SK-N-SH treated with all-trans-retinoic acid at 6 μM for 48 hours (cell line): ENCODE results near the gene EIF5.

Experiments
- ATAC-seq: fragments of 200-7000 bp; cut with Tn5 transposase; 3 replicates; pipeline ENCODE4 v1.9.1; 2020; ENCODE audit warnings: mild to moderate bottlenecking, moderate library complexity
- BACH2 ChIP-seq: fragments of 250-450 bp; sonication (Bioruptor Pico); IDR thresholded peaks from 2 replicates; pipeline ENCODE4 v1.9.0; 2021; ENCODE audit warnings: mild to moderate bottlenecking, borderline replicate concordance
- CSDC2 ChIP-seq: fragments of 250-450 bp; sonication (Bioruptor Pico); IDR thresholded peaks from 2 replicates; pipeline ENCODE4 v1.5.0; 2020; ENCODE audit warnings: mild to moderate bottlenecking, moderate library complexity
- ESRRG ChIP-seq: fragments of 250-450 bp; sonication (Bioruptor Pico); IDR thresholded peaks from 2 replicates; pipeline ENCODE4 v1.6.1; 2021; ENCODE audit warnings: mild to moderate bottlenecking
- GLIS3 ChIP-seq: fragments of 250-450 bp; sonication (Bioruptor Pico); IDR thresholded peaks from 2 replicates; pipeline ENCODE4 v1.5.0; 2020; ENCODE audit warnings: mild to moderate bottlenecking, moderate library complexity
- ISL1 ChIP-seq: fragments of 250-450 bp; sonication (Bioruptor Pico); IDR thresholded peaks from 2 replicates; pipeline ENCODE4 v2.1.2; 2022; ENCODE audit warnings: mild to moderate bottlenecking, moderate library complexity
- OSR1 ChIP-seq: fragments of 250-450 bp; sonication (Bioruptor Pico); IDR thresholded peaks from 2 replicates; pipeline ENCODE4 v1.8.0; 2022; ENCODE audit warnings: moderate library complexity, mild to moderate bottlenecking, inconsistent platforms
- PATZ1 ChIP-seq: fragments of 250-450 bp; sonication (Bioruptor Pico); IDR thresholded peaks from 2 replicates; pipeline ENCODE4 v1.8.0; 2020; ENCODE audit warnings: mild to moderate bottlenecking, moderate library complexity, borderline replicate concordance
- PPARA ChIP-seq: fragments of 250-450 bp; sonication (Bioruptor Pico); IDR thresholded peaks from 2 replicates; pipeline ENCODE4 v1.5.0; 2020; ENCODE audit warnings: mild to moderate bottlenecking, borderline replicate concordance
- RARB ChIP-seq: fragments of 250-450 bp; sonication (Bioruptor Pico); IDR thresholded peaks from 2 replicates; pipeline ENCODE4 v1.8.0; 2021; ENCODE audit warnings: mild to moderate bottlenecking, moderate library complexity
- SNAI2 ChIP-seq: fragments of 250-450 bp; sonication (Bioruptor Pico); IDR thresholded peaks from 2 replicates; pipeline ENCODE4 v1.5.0; 2020; ENCODE audit warnings: mild to moderate bottlenecking, moderate library complexity
- TCF4 ChIP-seq: fragments of 250-450 bp; sonication (Bioruptor Pico); IDR thresholded peaks from 2 replicates; pipeline ENCODE4 v1.8.0; 2021; ENCODE audit warnings: mild to moderate bottlenecking, moderate library complexity, borderline replicate concordance
- TOX ChIP-seq: fragments of 250-450 bp; sonication (Bioruptor Pico); IDR thresholded peaks from 2 replicates; pipeline ENCODE4 v1.8.0; 2021; ENCODE audit warnings: mild to moderate bottlenecking, moderate library complexity, borderline replicate concordance
- TSHZ2 ChIP-seq: fragments of 250-450 bp; sonication (Bioruptor Pico); IDR thresholded peaks from 2 replicates; pipeline ENCODE4 v1.5.0; 2020; ENCODE audit warnings: mild to moderate bottlenecking, moderate library complexity
- ZC3H10 ChIP-seq: fragments of 250-450 bp; sonication (Bioruptor Pico); IDR thresholded peaks from 2 replicates; pipeline ENCODE4 v1.5.1; 2021; ENCODE audit warnings: mild to moderate bottlenecking, moderate library complexity
- ZFP3 ChIP-seq: fragments of 250-450 bp; sonication (Bioruptor Pico); IDR thresholded peaks from 2 replicates; pipeline ENCODE4 v1.5.0; 2020; ENCODE audit warnings: mild to moderate bottlenecking, moderate library complexity
- ZFP30 ChIP-seq: fragments of 450-650 bp; formaldehyde crosslinking; IDR thresholded peaks from 2 replicates; pipeline ENCODE4 v1.5.0; 2022; ENCODE audit warnings: mild to moderate bottlenecking, moderate library complexity
- ZNF565 ChIP-seq: fragments of 450-650 bp; formaldehyde crosslinking; conservative IDR thresholded peaks from 2 replicates; pipeline ENCODE4 v1.5.0; 2020; ENCODE audit warnings: low read depth, mild to moderate bottlenecking, moderate library complexity
- ZNF70 ChIP-seq: fragments of 450-650 bp; formaldehyde crosslinking; IDR thresholded peaks from 2 replicates; pipeline ENCODE4 v1.5.0; 2020; ENCODE audit warnings: mild to moderate bottlenecking, moderate library complexity
- ZNF8 ChIP-seq: fragments of 450-650 bp; formaldehyde crosslinking; IDR thresholded peaks from 2 replicates; pipeline ENCODE4 v1.5.0; 2020; ENCODE audit warnings: mild to moderate bottlenecking, moderate library complexity
- TF ChIP-seq, protein P1 (sequence below): fragments of 250-450 bp; sonication (Bioruptor Pico); IDR thresholded peaks from 2 replicates; pipeline ENCODE4 v1.5.1; 2021; ENCODE audit warnings: mild to moderate bottlenecking, moderate library complexity
- TF ChIP-seq, protein P2 (sequence below): fragments of 250-450 bp; sonication (Bioruptor Pico); IDR thresholded peaks from 2 replicates; pipeline ENCODE4 v1.8.0; 2021; ENCODE audit warnings: low read depth, mild to moderate bottlenecking, moderate library complexity, borderline replicate concordance

The EIF5 gene

DNA sequence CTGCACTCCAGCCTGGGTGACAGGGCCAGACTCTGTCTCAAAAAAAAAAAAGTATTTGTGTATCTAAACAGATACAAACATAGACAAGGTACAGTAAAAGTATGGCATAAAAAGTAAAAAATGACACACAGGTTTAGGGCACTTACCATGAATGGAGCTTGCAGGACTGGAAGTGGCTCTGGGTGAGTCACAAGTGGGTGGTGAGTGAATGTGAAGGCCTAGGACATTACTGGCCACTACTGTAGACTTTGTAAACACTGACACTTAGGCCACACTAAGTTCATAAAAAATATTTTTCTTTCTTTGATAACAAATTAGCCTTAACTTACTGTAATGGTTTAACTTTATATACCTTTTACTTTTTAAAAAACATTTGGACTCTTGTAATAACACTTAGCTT lies 38.0 kb upstream of the EIF5 start:
- no peak for ATAC-seq

DNA sequence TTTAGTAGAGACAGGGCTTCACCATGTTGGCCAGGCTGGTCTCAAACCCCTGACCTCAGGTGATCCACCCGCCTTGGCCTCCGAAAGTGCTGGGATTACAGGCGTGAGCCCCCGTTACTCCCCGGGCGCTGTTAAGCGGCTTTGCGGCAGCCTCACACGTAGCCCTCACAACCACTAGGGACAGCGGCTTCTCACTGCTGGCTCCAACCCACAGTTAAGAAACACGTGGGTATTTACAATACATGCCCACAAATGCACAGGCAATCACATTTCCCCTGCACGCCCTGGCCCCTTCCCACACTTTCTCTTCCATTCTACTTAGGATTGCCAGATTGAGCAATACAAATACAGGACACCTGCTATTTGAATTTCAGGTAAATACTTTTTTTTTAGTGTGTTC lies 37.0 kb upstream of the EIF5 start:
- ATAC-seq, result no peak

More for the DNA sequence above, 38.0 kb upstream of the EIF5 start:
- TF ChIP-seq ZC3H10 (CRISPR knock-in tag) (no peak), OSR1 (no peak), TSHZ2 (CRISPR knock-in tag) (no peak), ZNF70 (no peak), PPARA (CRISPR knock-in tag) (no peak), ESRRG (no peak), ZFP30 (CRISPR knock-in tag) (no peak), PATZ1 (CRISPR knock-in tag) (no peak), ZFP3 (CRISPR knock-in tag) (no peak), SNAI2 (CRISPR knock-in tag) (no peak), BACH2 (no peak), GLIS3 (CRISPR knock-in tag) (no peak), ZNF565 (CRISPR knock-in tag) (no peak), TOX (CRISPR knock-in tag) (no peak), TCF4 (CRISPR knock-in tag) (no peak), CSDC2 (CRISPR knock-in tag) (no peak), ZNF8 (CRISPR knock-in tag) (no peak), ISL1 (CRISPR knock-in tag) (no peak)
- TF ChIP-seq, protein P1, sequence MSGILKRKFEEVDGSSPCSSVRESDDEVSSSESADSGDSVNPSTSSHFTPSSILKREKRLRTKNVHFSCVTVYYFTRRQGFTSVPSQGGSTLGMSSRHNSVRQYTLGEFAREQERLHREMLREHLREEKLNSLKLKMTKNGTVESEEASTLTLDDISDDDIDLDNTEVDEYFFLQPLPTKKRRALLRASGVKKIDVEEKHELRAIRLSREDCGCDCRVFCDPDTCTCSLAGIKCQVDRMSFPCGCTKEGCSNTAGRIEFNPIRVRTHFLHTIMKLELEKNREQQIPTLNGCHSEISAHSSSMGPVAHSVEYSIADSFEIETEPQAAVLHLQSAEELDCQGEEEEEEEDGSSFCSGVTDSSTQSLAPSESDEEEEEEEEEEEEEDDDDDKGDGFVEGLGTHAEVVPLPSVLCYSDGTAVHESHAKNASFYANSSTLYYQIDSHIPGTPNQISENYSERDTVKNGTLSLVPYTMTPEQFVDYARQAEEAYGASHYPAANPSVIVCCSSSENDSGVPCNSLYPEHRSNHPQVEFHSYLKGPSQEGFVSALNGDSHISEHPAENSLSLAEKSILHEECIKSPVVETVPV, result no peak
- TF ChIP-seq, protein P2, sequence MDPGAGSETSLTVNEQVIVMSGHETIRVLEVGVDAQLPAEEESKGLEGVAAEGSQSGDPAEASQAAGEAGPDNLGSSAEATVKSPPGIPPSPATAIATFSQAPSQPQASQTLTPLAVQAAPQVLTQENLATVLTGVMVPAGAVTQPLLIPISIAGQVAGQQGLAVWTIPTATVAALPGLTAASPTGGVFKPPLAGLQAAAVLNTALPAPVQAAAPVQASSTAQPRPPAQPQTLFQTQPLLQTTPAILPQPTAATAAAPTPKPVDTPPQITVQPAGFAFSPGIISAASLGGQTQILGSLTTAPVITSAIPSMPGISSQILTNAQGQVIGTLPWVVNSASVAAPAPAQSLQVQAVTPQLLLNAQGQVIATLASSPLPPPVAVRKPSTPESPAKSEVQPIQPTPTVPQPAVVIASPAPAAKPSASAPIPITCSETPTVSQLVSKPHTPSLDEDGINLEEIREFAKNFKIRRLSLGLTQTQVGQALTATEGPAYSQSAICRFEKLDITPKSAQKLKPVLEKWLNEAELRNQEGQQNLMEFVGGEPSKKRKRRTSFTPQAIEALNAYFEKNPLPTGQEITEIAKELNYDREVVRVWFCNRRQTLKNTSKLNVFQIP, result no peak

GRCh38 chr14:103298620-103299019 lies 35.4 kb upstream of the EIF5 start:
- TF ChIP-seq RARB (CRISPR knock-in tag) (no peak), OSR1 (no peak), SNAI2 (CRISPR knock-in tag) (no peak), TCF4 (CRISPR knock-in tag) (no peak), TSHZ2 (CRISPR knock-in tag) (no peak), PATZ1 (CRISPR knock-in tag) (no peak), CSDC2 (CRISPR knock-in tag) (no peak)
- TF ChIP-seq, all 23 proteins: peak for 0
- ATAC-seq, result no peak

More for the DNA sequence above, 37.0 kb upstream of the EIF5 start:
- TF ChIP-seq PPARA (CRISPR knock-in tag) (no peak), CSDC2 (CRISPR knock-in tag) (no peak), ZNF8 (CRISPR knock-in tag) (no peak), ZFP30 (CRISPR knock-in tag) (no peak), SNAI2 (CRISPR knock-in tag) (no peak)
